Loucy (cell line): ENCODE measurements around the gene FMN1.

ENCODE experiments used
- H2AFZ ChIP-seq: fragments of 200-600 bp; sonication (generic); 2 replicates; pipeline ENCODE4 v1.6.0; 2016; ENCODE audit warnings: antibody characterized with exemption, mild to moderate bottlenecking, low read length, moderate library complexity
- H3F3A ChIP-seq: fragments of 200-600 bp; 2 replicates; pipeline ENCODE4 v1.6.0; 2016; ENCODE audit warnings: antibody characterized with exemption, low read depth, mild to moderate bottlenecking
- H3K27me3 ChIP-seq: fragments of 200-600 bp; sonication (generic); 2 replicates; pipeline ENCODE4 v1.6.1; 2014; ENCODE audit warnings: low read length, mild to moderate bottlenecking; ENCODE audit not compliant: insufficient read depth, poor library complexity, severe bottlenecking
- H3K36me3 ChIP-seq: fragments of 200-600 bp; sonication (generic); 2 replicates; pipeline ENCODE4 v1.6.1; 2016; ENCODE audit warnings: low read length; ENCODE audit not compliant: insufficient read depth
- H3K4me1 ChIP-seq: fragments of 200-600 bp; sonication (generic); 2 replicates; pipeline ENCODE4 v1.5.1; 2014; ENCODE audit warnings: low read length, mild to moderate bottlenecking; ENCODE audit not compliant: insufficient read depth, poor library complexity, severe bottlenecking
- H3K4me2 ChIP-seq: fragments of 200-600 bp; sonication (generic); 2 replicates; pipeline ENCODE4 v1.6.0; 2014; ENCODE audit warnings: antibody characterized with exemption, low read length, low read depth, mild to moderate bottlenecking; ENCODE audit not compliant: poor library complexity, severe bottlenecking
- H3K4me3 ChIP-seq: fragments of 200-600 bp; sonication (generic); 2 replicates; pipeline ENCODE4 v1.5.1; 2014; ENCODE audit warnings: low read length, mild to moderate bottlenecking, mixed read lengths; ENCODE audit not compliant: poor library complexity, severe bottlenecking
- H3K79me2 ChIP-seq: fragments of 200-600 bp; sonication (generic); 2 replicates; pipeline ENCODE4 v1.6.1; 2014; ENCODE audit warnings: low read length; ENCODE audit not compliant: insufficient read depth
- H3K9ac ChIP-seq: fragments of 200-600 bp; sonication (generic); 2 replicates; pipeline ENCODE4 v1.6.0; 2014; ENCODE audit warnings: mild to moderate bottlenecking, low read depth, low read length, moderate library complexity; ENCODE audit not compliant: poor library complexity, severe bottlenecking
- H3K9me2 ChIP-seq: fragments of 200-600 bp; sonication (generic); replicated peaks from 2 replicates; pipeline ENCODE4 v1.6.1; 2016; ENCODE audit warnings: low read depth, low read length, mixed read lengths
- H3K9me3 ChIP-seq: fragments of 200-600 bp; sonication (generic); 2 replicates; pipeline ENCODE4 v1.6.1; 2014; ENCODE audit warnings: mild to moderate bottlenecking, antibody characterized with exemption, low read length, low read depth; ENCODE audit not compliant: insufficient read depth
- H4K20me1 ChIP-seq: fragments of 200-600 bp; sonication (generic); 2 replicates; pipeline ENCODE4 v1.6.0; 2014; ENCODE audit warnings: antibody characterized with exemption, low read length, mild to moderate bottlenecking; ENCODE audit not compliant: insufficient read depth, poor library complexity, severe bottlenecking
- CTCF ChIP-seq: fragments of 200-600 bp; sonication (generic); conservative IDR thresholded peaks from 2 replicates; pipeline ENCODE4 v1.5.1; 2014; ENCODE audit warnings: mild to moderate bottlenecking, antibody characterized with exemption, low read length
- EZH2phosphoT487 ChIP-seq: fragments of 200-600 bp; IDR thresholded peaks from 2 replicates; pipeline ENCODE4 v1.6.1; 2018; ENCODE audit warnings: antibody characterized with exemption, mild to moderate bottlenecking, moderate library complexity, borderline replicate concordance

FMN1 gene

GRCh38 chr15:32871883-32872282, 322.6 kb downstream of the FMN1 start:
- no peaks in the 10 kb centered on the region for H3K9me3 ChIP-seq
- no peaks in the 10 kb centered on the region for H3K27me3 ChIP-seq
- no peaks in the 10 kb centered on the region for H3K79me2 ChIP-seq
- no peaks in the 10 kb centered on the region for H4K20me1 ChIP-seq
- H3K36me3 ChIP-seq: no peaks in the 10 kb centered on the region; the same call in 1 of the 2 replicates
- no peak overlapping the region for H3K4me3 ChIP-seq
- no peaks in the 10 kb centered on the region for H3K4me1 ChIP-seq
- H2AFZ ChIP-seq: no peak overlapping the region
- TF ChIP-seq EZH2phosphoT487 (no peak), CTCF (no peak)
- no peaks in the 10 kb centered on the region for H3F3A ChIP-seq
- no peaks in the 10 kb centered on the region for H3K9me2 ChIP-seq
- no peak overlapping the region for H3K9ac ChIP-seq
- no peak overlapping the region for H3K4me2 ChIP-seq

GRCh38 chr15:32870240-32871033, 324.1 kb downstream of the FMN1 start:
- Histone ChIP-seq H3K9me3 (no peaks in the 10 kb centered on the region), H3K36me3 (no peaks in the 10 kb centered on the region), H3K27me3 (no peaks in the 10 kb centered on the region), H3K9me2 (no peaks in the 10 kb centered on the region), H2AFZ (no peak overlapping the region), H3K9ac (no peak overlapping the region), H3K4me1 (no peaks in the 10 kb centered on the region), H4K20me1 (no peaks in the 10 kb centered on the region), H3K79me2 (no peaks in the 10 kb centered on the region), H3F3A (no peaks in the 10 kb centered on the region), H3K4me3 (no peak overlapping the region), H3K4me2 (no peak overlapping the region)
- no peak for TF ChIP-seq EZH2phosphoT487
- no peak for TF ChIP-seq CTCF

- H3K4me1 ChIP-seq: no peaks in the 10 kb centered on the region
- H3K9ac ChIP-seq: no peak overlapping the region
- H3K4me3 ChIP-seq: no peak overlapping the region
- no peaks in the 10 kb centered on the region for H3K9me2 ChIP-seq
- H3F3A ChIP-seq: no peaks in the 10 kb centered on the region
- H3K79me2 ChIP-seq: no peaks in the 10 kb centered on the region
- H3K4me2 ChIP-seq: no peak overlapping the region
- no peaks in the 10 kb centered on the region for H4K20me1 ChIP-seq
- H3K9me3 ChIP-seq: no peaks in the 10 kb centered on the region
- H3K27me3 ChIP-seq: no peaks in the 10 kb centered on the region
- no peaks in the 10 kb centered on the region for H3K36me3 ChIP-seq
- no peak overlapping the region for H2AFZ ChIP-seq
- no peak for TF ChIP-seq CTCF
- no peak for TF ChIP-seq EZH2phosphoT487
Observed at GRCh38 chr15:32869776-32870175, 324.7 kb downstream of the FMN1 start.
